HepG2 (cell line): ENCODE data around the gene PDGFA. TPM values are rescaled to one million over a fixed set of nuclear protein-coding genes. Genes with fewer than 3 reads are reported as not detected.

Source experiments
- ARNT ChIP-seq: fragments of 450-650 bp; IDR thresholded peaks from 2 replicates; pipeline ENCODE4 v1.6.1; 2017
- ARNTL ChIP-seq: sonication (generic); formaldehyde crosslinking; IDR thresholded peaks from 2 replicates; pipeline ENCODE4 v1.4.0; 2020; ENCODE audit warnings: mild to moderate bottlenecking, missing genetic modification reagents
- FOXP1 ChIP-seq, 2 experiments: fragments of 450-650 bp in 1 of 2; IDR thresholded peaks; 2 replicates each; pipeline ENCODE4 v1.6.1; 2017 to 2018; ENCODE audit warnings: antibody characterized with exemption in 1 of 2
- KLF12 ChIP-seq: sonication (generic); formaldehyde crosslinking; IDR thresholded peaks from 2 replicates; pipeline ENCODE4 v1.4.0; 2020; ENCODE audit warnings: missing genetic modification reagents, borderline replicate concordance
- MIER2 ChIP-seq: IDR thresholded peaks from 2 replicates; pipeline ENCODE4 v1.6.1; 2016; ENCODE audit warnings: missing biosample characterization, missing genetic modification reagents
- PHF21A ChIP-seq: sonication (generic); formaldehyde crosslinking; IDR thresholded peaks from 2 replicates; pipeline ENCODE4 v1.5.0; 2020; ENCODE audit warnings: mild to moderate bottlenecking, missing genetic modification reagents
- RXRA ChIP-seq: sonication (generic); formaldehyde crosslinking; IDR thresholded peaks from 2 replicates; pipeline ENCODE4 v1.5.1; 2020; ENCODE audit warnings: missing genetic modification reagents
- THRA ChIP-seq: sonication (generic); formaldehyde crosslinking; IDR thresholded peaks from 2 replicates; pipeline ENCODE4 v1.4.0; 2020; ENCODE audit warnings: missing genetic modification reagents, borderline replicate concordance
- ZNF12 ChIP-seq: sonication (generic); formaldehyde crosslinking; IDR thresholded peaks from 2 replicates; pipeline ENCODE4 v1.5.0; 2020; ENCODE audit warnings: missing genetic modification reagents
- ZNF143 ChIP-seq: sonication (generic); formaldehyde crosslinking; IDR thresholded peaks from 2 replicates; pipeline ENCODE4 v1.4.0; 2020; ENCODE audit warnings: missing genetic modification reagents
- ZNF280B ChIP-seq: sonication (generic); formaldehyde crosslinking; IDR thresholded peaks from 2 replicates; pipeline ENCODE4 v1.5.0; 2020; ENCODE audit warnings: missing genetic modification reagents, mild to moderate bottlenecking, borderline replicate concordance
- ZNF441 ChIP-seq: sonication (generic); formaldehyde crosslinking; IDR thresholded peaks from 2 replicates; pipeline ENCODE4 v1.7.0; 2021; ENCODE audit warnings: missing genetic modification reagents, borderline replicate concordance
- ZNF484 ChIP-seq: sonication (generic); formaldehyde crosslinking; IDR thresholded peaks from 2 replicates; pipeline ENCODE4 v1.5.1; 2020; ENCODE audit warnings: mild to moderate bottlenecking, low read depth, missing genetic modification reagents, borderline replicate concordance
- ZNF614 ChIP-seq: IDR thresholded peaks from 2 replicates; pipeline ENCODE4 v1.6.1; 2018; ENCODE audit warnings: missing biosample characterization, missing genetic modification reagents, inconsistent platforms, borderline replicate concordance
- ZNF703 ChIP-seq: sonication (generic); formaldehyde crosslinking; IDR thresholded peaks from 2 replicates; pipeline ENCODE4 v1.5.1; 2020; ENCODE audit warnings: missing genetic modification reagents, mild to moderate bottlenecking, moderate library complexity, borderline replicate concordance
- polyA plus RNA-seq, 8 experiments: library from polyadenylated mRNA; depleted of rRNA in 3 of 8; stranded (reverse) in 7 of 8; unstranded in 1 of 8; fragments of >200 nt; fragmentation: Illumina TruSeq in 4 of 8; extraction: Trizol in 4 of 8; gene quantifications; 2 replicates each; pipeline versions ENCODE4 v1.2.1 to v1.2.3, GENCODE V29; 2011 to 2016; ENCODE audit warnings: low read depth in 4 of 8, missing spikeins in 1 of 8, mixed read lengths in 1 of 8; ENCODE audit not compliant: insufficient read depth in 1 of 8
- total RNA-seq, 5 experiments: library from RNA; depleted of rRNA; stranded (reverse); fragments of >200 nt; fragmentation: Illumina TruSeq; extraction: Trizol; gene quantifications; 2 replicates each; pipeline ENCODE4 v1.2.3, GENCODE V29; 2016; ENCODE audit warnings: low read depth in 1 of 5
- TF ChIP-seq, protein P1 (sequence below): sonication (generic); formaldehyde crosslinking; IDR thresholded peaks from one replicate; pipeline ENCODE4 v1.5.1; 2020; ENCODE audit warnings: mild to moderate bottlenecking, missing genetic modification reagents; ENCODE audit errors: not compliant biosample characterization
- TF ChIP-seq, protein P2 (sequence below): sonication (generic); formaldehyde crosslinking; IDR thresholded peaks from 2 replicates; pipeline ENCODE4 v1.9.0; 2022; ENCODE audit warnings: missing genetic modification reagents, mild to moderate bottlenecking, borderline replicate concordance

PDGFA gene
- total and polyA plus RNA-seq, 2 of the 13 experiments (the other 11 are each of a cell fraction or from before 2014, with no cell fraction given): 1.5 to 3.4 TPM

- TF ChIP-seq, protein P1, sequence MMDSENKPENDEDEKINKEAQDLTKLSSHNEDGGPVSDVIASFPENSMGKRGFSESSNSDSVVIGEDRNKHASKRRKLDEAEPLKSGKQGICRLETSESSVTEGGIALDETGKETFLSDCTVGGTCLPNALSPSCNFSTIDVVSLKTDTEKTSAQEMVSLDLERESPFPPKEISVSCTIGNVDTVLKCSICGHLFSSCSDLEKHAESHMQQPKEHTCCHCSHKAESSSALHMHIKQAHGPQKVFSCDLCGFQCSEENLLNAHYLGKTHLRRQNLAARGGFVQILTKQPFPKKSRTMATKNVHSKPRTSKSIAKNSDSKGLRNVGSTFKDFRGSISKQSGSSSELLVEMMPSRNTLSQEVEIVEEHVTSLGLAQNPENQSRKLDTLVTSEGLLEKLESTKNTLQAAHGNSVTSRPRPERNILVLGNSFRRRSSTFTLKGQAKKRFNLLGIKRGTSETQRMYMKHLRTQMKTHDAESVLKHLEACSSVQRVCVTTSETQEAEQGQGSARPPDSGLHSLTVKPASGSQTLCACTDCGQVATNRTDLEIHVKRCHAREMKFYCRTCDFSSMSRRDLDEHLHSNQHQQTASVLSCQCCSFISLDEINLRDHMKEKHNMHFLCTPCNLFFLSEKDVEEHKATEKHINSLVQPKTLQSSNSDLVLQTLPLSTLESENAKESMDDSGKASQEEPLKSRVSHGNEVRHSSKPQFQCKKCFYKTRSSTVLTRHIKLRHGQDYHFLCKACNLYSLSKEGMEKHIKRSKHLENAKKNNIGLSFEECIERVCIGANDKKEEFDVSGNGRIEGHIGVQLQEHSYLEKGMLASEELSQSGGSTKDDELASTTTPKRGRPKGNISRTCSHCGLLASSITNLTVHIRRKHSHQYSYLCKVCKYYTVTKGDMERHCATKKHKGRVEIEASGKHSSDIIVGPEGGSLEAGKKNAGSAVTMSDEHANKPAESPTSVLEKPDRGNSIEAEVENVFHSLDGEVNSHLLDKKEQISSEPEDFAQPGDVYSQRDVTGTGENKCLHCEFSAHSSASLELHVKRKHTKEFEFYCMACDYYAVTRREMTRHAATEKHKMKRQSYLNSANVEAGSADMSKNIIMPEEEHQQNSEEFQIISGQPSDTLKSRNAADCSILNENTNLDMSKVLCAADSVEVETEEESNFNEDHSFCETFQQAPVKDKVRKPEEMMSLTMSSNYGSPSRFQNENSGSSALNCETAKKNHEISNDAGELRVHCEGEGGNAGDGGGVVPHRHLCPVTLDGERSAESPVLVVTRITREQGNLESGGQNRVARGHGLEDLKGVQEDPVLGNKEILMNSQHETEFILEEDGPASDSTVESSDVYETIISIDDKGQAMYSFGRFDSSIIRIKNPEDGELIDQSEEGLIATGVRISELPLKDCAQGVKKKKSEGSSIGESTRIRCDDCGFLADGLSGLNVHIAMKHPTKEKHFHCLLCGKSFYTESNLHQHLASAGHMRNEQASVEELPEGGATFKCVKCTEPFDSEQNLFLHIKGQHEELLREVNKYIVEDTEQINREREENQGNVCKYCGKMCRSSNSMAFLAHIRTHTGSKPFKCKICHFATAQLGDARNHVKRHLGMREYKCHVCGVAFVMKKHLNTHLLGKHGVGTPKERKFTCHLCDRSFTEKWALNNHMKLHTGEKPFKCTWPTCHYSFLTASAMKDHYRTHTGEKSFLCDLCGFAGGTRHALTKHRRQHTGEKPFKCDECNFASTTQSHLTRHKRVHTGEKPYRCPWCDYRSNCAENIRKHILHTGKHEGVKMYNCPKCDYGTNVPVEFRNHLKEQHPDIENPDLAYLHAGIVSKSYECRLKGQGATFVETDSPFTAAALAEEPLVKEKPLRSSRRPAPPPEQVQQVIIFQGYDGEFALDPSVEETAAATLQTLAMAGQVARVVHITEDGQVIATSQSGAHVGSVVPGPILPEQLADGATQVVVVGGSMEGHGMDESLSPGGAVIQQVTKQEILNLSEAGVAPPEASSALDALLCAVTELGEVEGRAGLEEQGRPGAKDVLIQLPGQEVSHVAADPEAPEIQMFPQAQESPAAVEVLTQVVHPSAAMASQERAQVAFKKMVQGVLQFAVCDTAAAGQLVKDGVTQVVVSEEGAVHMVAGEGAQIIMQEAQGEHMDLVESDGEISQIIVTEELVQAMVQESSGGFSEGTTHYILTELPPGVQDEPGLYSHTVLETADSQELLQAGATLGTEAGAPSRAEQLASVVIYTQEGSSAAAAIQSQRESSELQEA (CRISPR knock-in tag): no peak
- TF ChIP-seq ZNF614 (CRISPR knock-in tag) (peak; percentile 61; the same call in 1 of the 2 replicates), ZNF441 (CRISPR knock-in tag) (no peak), ZNF703 (CRISPR knock-in tag) (no peak; the same call in 1 of the 2 replicates), ZNF143 (peak; percentile 47; the same call in 1 of the 2 replicates), ARNT (no peak), KLF12 (peak; percentile 50; the same call in 1 of the 2 replicates), ZNF484 (CRISPR knock-in tag) (no peak), FOXP1 (IDR thresholded peaks at IDR 0.05) (no peak), FOXP1 (CRISPR knock-in tag; IDR thresholded peaks at IDR 0.05) (peak; percentile 64; the same call in 1 of the 2 replicates), THRA (CRISPR knock-in tag) (peak; percentile 99), ZNF12 (peak; percentile 70; the same call in 1 of the 2 replicates), RXRA (CRISPR knock-in tag) (peak; percentile 99), MIER2 (CRISPR knock-in tag) (no peak), ZNF280B (no peak), ARNTL (peak; percentile 66; the same call in 1 of the 2 replicates), PHF21A (peak; percentile 93)
- TF ChIP-seq, protein P2, sequence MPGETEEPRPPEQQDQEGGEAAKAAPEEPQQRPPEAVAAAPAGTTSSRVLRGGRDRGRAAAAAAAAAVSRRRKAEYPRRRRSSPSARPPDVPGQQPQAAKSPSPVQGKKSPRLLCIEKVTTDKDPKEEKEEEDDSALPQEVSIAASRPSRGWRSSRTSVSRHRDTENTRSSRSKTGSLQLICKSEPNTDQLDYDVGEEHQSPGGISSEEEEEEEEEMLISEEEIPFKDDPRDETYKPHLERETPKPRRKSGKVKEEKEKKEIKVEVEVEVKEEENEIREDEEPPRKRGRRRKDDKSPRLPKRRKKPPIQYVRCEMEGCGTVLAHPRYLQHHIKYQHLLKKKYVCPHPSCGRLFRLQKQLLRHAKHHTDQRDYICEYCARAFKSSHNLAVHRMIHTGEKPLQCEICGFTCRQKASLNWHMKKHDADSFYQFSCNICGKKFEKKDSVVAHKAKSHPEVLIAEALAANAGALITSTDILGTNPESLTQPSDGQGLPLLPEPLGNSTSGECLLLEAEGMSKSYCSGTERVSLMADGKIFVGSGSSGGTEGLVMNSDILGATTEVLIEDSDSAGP (CRISPR knock-in tag): peak; percentile 66; the same call in 1 of the 2 replicates
These were observed 16.0 kb downstream of the PDGFA start (continued) for GRCh38 chr7:503575-504111.
